Measurements from ENCODE around the gene ATP8A2.

DNA sequence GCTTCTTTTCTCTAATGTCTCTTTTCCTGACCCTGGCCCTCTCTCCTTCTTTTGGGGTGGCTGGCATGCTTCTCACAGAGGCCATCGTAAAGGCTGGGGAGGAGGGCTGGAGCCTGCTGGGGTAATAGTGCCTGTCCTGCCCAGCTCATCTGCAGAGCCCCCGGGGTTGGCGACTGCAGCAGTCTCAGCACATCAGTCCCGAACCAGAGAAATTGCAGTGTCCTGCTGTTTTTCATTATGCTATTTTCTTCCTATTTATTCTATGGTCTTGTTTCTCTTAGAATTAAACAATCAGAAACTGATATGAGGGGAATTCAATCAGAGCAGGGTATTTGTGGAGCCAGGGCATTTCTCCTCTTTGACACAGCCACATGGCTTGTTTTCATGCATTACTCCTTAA, 513.6 kb downstream of the ATP8A2 start:
- TF ChIP-seq, protein P1, sequence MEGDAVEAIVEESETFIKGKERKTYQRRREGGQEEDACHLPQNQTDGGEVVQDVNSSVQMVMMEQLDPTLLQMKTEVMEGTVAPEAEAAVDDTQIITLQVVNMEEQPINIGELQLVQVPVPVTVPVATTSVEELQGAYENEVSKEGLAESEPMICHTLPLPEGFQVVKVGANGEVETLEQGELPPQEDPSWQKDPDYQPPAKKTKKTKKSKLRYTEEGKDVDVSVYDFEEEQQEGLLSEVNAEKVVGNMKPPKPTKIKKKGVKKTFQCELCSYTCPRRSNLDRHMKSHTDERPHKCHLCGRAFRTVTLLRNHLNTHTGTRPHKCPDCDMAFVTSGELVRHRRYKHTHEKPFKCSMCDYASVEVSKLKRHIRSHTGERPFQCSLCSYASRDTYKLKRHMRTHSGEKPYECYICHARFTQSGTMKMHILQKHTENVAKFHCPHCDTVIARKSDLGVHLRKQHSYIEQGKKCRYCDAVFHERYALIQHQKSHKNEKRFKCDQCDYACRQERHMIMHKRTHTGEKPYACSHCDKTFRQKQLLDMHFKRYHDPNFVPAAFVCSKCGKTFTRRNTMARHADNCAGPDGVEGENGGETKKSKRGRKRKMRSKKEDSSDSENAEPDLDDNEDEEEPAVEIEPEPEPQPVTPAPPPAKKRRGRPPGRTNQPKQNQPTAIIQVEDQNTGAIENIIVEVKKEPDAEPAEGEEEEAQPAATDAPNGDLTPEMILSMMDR (IDR thresholded peaks at IDR 0.05): no peak
- TF ChIP-seq POLR2A (IDR thresholded peaks at IDR 0.05): no peak
